Colonic mucosa (tissue), 4 donors: ENCODE results near the gene LHX4. TPM values are rescaled to one million over a fixed set of nuclear protein-coding genes. Genes with fewer than 3 reads are reported as not detected.

Experiments used
- DNase-seq: peaks from one replicate; pipeline ENCODE4 v3.0.0-alpha.2; 2020
- H3K27ac ChIP-seq: fragments of 200-600 bp; one replicate; pipeline ENCODE4 v1.8.0; 2021
- H3K27me3 ChIP-seq: fragments of 200-600 bp; one replicate; pipeline ENCODE4 v1.8.0; 2021
- H3K36me3 ChIP-seq: fragments of 200-600 bp; one replicate; pipeline ENCODE4 v1.8.0; 2021
- H3K4me1 ChIP-seq: fragments of 200-600 bp; one replicate; pipeline ENCODE4 v1.8.0; 2021; ENCODE audit warnings: mild to moderate bottlenecking
- H3K4me3 ChIP-seq: fragments of 200-600 bp; one replicate; pipeline ENCODE4 v1.8.0; 2021
- H3K9ac ChIP-seq, 2 donors: one replicate each; pipeline ENCODE4 v1.7.0; 2013; ENCODE audit warnings: control low read depth in 2 of 2, low read depth in 2 of 2, low read length in 2 of 2
- H3K9me3 ChIP-seq: fragments of 200-600 bp; one replicate; pipeline ENCODE4 v1.8.0; 2021
- intact Hi-C: fragments of 100-400 bp; cut with DNase I; formaldehyde crosslinking; loops from one replicate; pipeline ENCODE4 v1.14.1; 2022
- total RNA-seq, 2 donors: library from RNA; stranded (reverse); fragmentation: NEBNext Ultra II Directional in 1 of 2; extraction: Animal tissue kit (Norgen Biotek cat#: 25700) in 1 of 2; gene quantifications; one replicate each; pipeline ENCODE4 v1.2.1, GENCODE V29; 2021
- TF ChIP-seq, protein P1 (sequence below): fragments of 200-600 bp; IDR thresholded peaks from one replicate; pipeline ENCODE4 v1.8.0; 2022; ENCODE audit warnings: antibody characterized with exemption, mild to moderate bottlenecking
- donor health status: healthy.
- donor health status: DM: no; HTN: no; CAD: no.
- donor health status: DM: no; HTN: no; CAD: no.

The LHX4 gene
- total RNA-seq, 2 donors from 2014 or later = 0.74 to 0.77 TPM

DNA sequence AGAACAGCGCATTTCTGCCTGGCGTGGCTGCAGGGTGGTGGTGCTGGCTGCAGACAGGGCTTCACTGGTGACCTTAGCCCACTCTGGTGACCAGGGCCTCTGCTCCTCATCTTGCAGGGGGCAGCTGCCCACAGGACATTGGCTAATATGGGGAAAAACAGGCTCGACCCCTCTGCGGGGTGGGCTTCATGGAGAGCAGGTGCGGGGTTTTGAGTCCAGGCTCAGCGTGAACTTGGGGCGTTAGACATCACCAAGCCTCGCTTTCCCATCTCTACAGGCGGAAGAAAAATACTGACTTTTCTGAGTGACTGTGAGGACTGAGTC lies 24.4 kb downstream of the LHX4 start:
- intact Hi-C loops = no loop called here
- Histone ChIP-seq H3K36me3 (no peaks in the 10 kb centered on the region), H3K9me3 (no peaks in the 10 kb centered on the region), H3K27me3 (peaks cover 13% of the 10 kb centered on the region), H3K4me3 (no peak overlapping the region), H3K9ac (no peak overlapping the region), H3K27ac (no peak overlapping the region), H3K4me1 (no peaks in the 10 kb centered on the region)
- no peak for DNase-seq
- TF ChIP-seq, protein P1, sequence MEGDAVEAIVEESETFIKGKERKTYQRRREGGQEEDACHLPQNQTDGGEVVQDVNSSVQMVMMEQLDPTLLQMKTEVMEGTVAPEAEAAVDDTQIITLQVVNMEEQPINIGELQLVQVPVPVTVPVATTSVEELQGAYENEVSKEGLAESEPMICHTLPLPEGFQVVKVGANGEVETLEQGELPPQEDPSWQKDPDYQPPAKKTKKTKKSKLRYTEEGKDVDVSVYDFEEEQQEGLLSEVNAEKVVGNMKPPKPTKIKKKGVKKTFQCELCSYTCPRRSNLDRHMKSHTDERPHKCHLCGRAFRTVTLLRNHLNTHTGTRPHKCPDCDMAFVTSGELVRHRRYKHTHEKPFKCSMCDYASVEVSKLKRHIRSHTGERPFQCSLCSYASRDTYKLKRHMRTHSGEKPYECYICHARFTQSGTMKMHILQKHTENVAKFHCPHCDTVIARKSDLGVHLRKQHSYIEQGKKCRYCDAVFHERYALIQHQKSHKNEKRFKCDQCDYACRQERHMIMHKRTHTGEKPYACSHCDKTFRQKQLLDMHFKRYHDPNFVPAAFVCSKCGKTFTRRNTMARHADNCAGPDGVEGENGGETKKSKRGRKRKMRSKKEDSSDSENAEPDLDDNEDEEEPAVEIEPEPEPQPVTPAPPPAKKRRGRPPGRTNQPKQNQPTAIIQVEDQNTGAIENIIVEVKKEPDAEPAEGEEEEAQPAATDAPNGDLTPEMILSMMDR = no peak

DNA sequence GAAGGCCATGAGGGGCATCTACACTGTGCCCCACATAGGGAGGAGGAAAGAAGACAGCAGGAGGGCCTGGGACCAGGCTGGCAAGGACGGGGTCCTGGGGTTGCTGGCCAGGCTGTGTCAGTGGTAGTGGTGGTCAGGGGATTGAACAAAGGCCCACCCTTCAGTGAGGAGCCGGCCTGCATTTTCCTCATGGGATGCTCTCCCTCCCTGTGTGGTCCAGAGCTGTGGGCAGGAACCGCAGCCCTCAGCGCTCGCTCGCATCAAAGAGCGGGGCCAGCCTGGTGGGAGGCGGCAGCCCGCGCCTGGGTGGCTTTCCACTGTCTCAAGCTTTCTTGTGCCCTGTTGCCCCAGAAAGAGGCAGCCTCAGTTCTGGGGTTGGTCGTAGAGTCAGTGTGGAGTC lies 24.8 kb downstream of the LHX4 start:
- Histone ChIP-seq H3K4me1 (no peaks in the 10 kb centered on the region), H3K27me3 (peaks cover 13% of the 10 kb centered on the region), H3K4me3 (no peak overlapping the region), H3K27ac (no peak overlapping the region), H3K36me3 (no peaks in the 10 kb centered on the region), H3K9me3 (no peaks in the 10 kb centered on the region), H3K9ac (no peak overlapping the region)
- no peak for DNase-seq
- intact Hi-C loops = no loop called here
- TF ChIP-seq, protein P1 = no peak

GRCh38 chr1:180255536-180256340 lies 25.7 kb downstream of the LHX4 start:
- Histone ChIP-seq H3K9me3 (no peaks in the 10 kb centered on the region), H3K4me1 (no peaks in the 10 kb centered on the region), H3K27me3 (peaks cover 13% of the 10 kb centered on the region), H3K36me3 (no peaks in the 10 kb centered on the region), H3K27ac (no peak overlapping the region), H3K4me3 (no peak overlapping the region), H3K9ac (no peak overlapping the region)
- TF ChIP-seq, protein P1 = no peak
- intact Hi-C loops = no loop called here
- no peak for DNase-seq

DNA sequence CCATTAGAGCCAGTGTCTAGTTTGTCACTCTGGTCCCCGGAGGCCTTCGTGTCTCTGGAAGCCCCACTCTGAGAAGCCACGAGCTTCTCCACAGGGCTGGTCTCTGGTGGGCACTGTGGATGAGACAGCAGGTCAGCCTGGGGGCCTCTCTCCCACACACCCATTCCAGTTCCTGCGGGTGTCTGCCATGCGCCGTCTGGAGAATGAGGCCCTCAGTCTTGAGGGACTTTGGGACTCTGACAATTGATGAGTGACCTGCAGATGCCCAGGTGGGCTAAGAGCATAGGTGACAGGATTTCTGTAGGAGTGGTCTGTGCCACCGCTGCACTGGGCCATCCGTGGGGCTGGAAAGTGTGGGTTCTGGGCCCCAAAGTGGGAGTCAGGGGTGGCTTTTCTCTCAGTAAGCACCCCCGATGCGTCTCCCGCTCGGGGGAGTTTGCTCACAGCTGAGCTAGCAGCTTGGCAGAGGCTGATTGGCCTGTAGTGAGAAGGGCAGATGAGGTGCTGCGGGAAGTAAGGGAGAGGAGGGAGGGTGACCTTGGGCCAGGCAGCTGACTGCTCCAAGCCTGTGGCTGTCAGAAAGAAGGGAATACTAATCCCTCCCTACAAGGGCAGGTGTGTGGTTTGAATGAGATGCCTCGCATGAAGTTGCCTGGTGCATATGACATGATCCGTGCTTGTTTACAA lies 26.4 kb downstream of the LHX4 start:
- DNase-seq = no peak
- intact Hi-C loops = no loop called here
- peaks cover 13% of the 10 kb centered on the region for H3K27me3 ChIP-seq

DNA sequence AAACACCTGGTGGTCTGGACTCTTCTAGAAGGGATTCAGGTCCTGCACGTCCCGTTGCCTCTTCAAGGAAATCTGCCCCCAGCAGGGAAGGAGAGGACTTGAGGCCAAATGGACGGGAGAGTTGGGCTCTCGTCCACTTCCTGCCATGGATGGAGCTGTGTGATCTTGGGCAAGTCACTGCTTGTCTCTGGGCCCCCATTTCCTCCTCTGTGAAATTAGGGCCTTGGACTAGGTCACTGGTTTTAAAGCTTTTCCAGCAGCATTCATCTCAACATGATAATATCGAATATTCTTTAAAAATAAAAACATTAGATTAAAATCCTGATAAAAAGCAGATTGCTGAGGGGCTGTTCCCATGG lies 26.9 kb downstream of the LHX4 start:
- Histone ChIP-seq H3K36me3 (no peaks in the 10 kb centered on the region), H3K9me3 (no peaks in the 10 kb centered on the region), H3K4me1 (no peaks in the 10 kb centered on the region), H3K27me3 (peaks cover 13% of the 10 kb centered on the region), H3K4me3 (no peak overlapping the region), H3K9ac (no peak overlapping the region), H3K27ac (no peak overlapping the region)
- intact Hi-C loops = no loop called here
- TF ChIP-seq, protein P1 = no peak
- DNase-seq = no peak

More for the DNA sequence above, 26.4 kb downstream of the LHX4 start:
- Histone ChIP-seq H3K4me1 (no peaks in the 10 kb centered on the region), H3K9ac (no peak overlapping the region), H3K4me3 (no peak overlapping the region), H3K27ac (no peak overlapping the region), H3K36me3 (no peaks in the 10 kb centered on the region), H3K9me3 (no peaks in the 10 kb centered on the region)
- TF ChIP-seq, protein P1 = no peak
